Left cardiac atrium (tissue), 4 donors: ENCODE data around the gene ZNF724. TPM values are rescaled to one million over a fixed set of nuclear protein-coding genes. Genes with fewer than 3 reads are reported as not detected.
A peak's percentile ranks its signal among the peaks of the same experiment; 100 is the strongest.
"Not testable (repeated sequence)": the region's sequence is repeated elsewhere in the genome, so short reads cannot be mapped to it uniquely, and the experiment has no call there.

ENCODE experiments used
- ATAC-seq, 2 donors: fragments of 200-7000 bp; cut with Tn5 transposase; one replicate each; pipeline ENCODE4 v1.9.1; 2020; ENCODE audit warnings: mild to moderate bottlenecking in 2 of 2, moderate library complexity in 2 of 2
- DNase-seq: peaks from one replicate; pipeline ENCODE4 v3.0.0-alpha.2; 2020
- intact Hi-C, 2 donors: fragments of 100-400 bp; cut with DNase I; formaldehyde crosslinking; loops; one replicate each; pipeline versions ENCODE4 v1.14.1 to v1.15.1; 2022 to 2023
- total RNA-seq, 2 donors: library from RNA; stranded (reverse); fragmentation: NEBNext Ultra II Directional; extraction: Animal tissue kit (Norgen Biotek cat#: 25700); gene quantifications; one replicate each; pipeline ENCODE4 v1.2.1, GENCODE V29; 2021
- donor health status: DM: no; HTN: yes; CAD: no.
- donor health status: DM: no; HTN: yes; CAD: no; lungs with severe emphysema.
- donor health status: DM: yes; HTN: yes; CAD: no.
- donor health status: Dilated cardiomyopathy.

ZNF724 gene
- total RNA-seq, 2 donors from 2014 or later = 1.2 to 1.9 TPM

DNA sequence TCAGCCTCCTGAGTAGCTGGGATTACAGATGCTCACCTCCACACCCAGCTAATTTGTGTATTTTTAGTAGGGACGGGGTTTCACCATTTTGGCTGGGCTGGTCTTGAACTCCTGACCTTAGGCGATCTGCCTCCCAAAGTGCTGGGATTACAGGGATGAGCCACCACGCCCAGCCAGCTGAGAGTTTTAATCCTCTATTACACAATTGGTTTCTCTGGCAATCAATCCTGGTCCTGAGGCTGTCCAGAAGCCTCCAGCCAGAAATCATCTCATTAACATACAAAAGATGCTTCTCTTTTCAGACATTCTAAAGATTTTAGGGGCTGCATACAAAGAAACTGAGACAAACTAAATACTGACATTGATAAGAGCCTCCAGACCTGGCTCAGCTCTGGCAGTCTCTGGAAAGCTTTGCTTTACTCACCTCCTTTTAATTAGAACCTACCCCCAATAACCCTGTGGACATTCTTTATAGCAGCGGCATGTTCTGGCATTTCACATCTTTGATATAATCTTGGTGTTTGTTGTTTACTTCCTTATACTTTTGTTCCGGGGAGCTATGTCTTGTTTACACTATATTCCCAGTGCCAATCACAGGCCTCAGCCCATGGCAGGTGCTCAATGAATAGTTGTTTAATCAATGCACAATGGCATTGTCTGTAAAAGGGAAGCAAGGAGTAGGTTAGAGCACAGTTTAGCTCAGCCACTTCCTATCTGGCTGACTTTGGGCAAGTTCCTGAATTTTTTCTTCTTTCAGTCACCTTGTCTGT, 4.1 kb upstream of the ZNF724 start:
- ATAC-seq (no peak), DNase-seq (no peak)
- intact Hi-C loops = no loop called here

DNA sequence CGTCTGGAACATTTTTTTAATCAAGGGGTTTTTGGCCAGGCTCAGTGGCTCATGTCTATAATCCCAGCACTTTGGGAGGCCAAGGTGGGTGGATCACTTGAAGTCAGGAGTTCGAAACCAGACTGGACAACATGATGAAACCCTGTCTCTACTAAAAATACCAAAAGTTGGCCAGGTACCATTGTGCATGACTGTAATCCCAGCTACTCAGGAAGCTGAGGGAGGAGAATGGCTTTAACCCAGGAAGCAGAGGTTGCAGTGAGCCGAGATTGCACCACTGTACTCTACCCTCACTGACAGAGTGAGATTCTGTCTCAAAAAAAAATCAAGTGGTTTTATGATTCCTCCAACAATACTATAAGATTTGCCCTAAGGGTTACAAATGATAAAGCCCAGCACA, 3.1 kb upstream of the ZNF724 start:
- ATAC-seq, DNase-seq, intact Hi-C loops: not testable (repeated sequence)

DNA sequence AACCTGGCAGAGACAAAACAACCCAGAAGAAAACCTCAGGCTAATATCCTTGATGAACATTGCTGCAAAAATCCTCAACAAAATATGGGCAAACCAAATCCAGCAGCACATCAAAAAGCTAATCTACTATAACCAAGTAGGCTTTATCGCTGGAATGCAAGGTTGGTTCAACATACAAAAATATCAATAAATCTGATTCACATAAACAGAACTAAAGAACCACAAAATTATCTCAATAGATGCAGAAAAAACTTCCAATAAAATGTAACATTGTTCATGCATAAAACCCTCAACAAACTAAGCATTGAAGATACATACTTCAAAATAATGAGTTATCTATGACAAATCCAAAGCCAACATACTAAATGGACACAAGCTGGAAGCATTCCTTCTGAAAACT, 8.8 kb downstream of the ZNF724 start:
- ATAC-seq (no peak), DNase-seq (no peak)
- intact Hi-C loops = no loop called here

DNA sequence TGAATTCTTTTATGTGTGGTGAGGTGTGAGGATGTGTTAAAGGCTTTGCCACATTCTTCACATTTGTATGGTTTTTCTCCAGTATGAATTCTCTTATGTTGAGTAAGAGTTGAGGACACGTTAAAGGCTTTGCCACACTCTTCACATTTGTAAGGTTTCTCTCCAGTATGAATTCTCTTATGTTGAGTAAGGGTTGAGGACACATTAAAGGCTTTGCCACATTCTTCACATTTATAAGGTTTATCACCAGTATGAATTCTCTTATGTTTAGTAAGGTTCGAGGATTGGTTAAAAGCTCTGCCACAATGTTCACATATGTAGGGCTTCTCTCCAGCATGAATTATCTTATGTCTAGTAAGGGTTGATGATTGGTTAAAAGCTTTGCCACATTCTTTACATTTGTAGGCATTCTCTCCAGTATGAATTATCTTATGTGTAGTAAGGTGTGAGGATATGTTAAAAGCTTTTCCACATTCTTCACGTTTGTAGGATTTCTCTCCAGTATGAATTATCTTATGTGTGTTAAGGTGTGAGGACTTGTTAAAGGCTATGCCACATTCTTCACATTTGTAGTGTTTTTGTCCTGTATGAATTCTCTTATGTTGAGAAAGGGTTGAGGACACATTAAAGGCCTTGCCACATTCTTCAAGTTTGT, 27.1 kb downstream of the ZNF724 start:
- intact Hi-C loops = no loop called here
- DNase-seq (no peak), ATAC-seq (no peak)

DNA sequence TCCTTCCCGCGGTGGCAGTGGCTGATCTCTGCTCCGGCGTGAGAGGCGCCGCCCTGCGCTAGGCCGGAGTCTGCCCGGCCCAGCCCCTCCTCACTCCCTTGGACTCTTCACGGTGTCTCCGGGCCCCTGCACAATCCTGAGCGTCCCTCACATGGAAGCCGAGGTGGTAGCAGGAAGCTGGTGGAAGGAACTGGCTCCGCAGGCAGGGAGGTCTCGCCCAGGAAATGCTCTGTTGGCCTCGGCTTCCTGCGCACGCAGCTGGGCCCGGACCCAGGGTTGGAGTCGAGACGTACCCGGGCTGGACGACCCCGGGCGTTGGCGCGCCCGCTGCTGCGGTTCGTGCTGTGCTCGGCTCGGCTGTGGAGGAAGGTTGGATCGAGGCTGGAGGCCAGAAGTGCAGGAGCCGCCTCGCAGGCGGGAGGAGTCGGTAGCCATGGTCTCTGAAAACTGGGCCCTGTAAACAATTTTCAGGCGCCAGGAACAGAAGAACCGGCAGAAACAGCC, 46.3 kb downstream of the ZNF724 start:
- DNase-seq (peak; percentile 57), ATAC-seq (peak; percentile 80 to 88)
- intact Hi-C loops = no loop called here

DNA sequence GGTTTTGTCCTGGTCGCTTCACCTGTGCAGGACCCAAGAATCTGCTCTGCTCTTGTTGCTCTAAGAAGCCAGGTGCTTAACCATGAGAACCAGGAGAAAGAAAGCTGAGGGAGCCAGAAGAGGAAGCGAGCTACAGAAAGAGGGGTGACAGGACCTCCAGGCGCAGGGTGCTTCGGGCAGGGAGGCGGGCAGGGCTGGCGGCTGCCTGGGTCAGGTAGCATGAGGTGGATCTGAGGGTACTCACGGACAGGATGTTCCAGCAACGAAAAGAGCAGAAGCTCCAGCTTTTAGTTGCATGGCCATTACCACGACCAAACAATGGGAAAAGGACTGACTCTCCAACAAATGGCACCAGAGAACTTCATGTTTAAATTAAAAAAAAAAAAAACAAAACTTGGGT, 59.9 kb downstream of the ZNF724 start:
- intact Hi-C loops = no loop called here
- ATAC-seq (no peak), DNase-seq (no peak)

DNA sequence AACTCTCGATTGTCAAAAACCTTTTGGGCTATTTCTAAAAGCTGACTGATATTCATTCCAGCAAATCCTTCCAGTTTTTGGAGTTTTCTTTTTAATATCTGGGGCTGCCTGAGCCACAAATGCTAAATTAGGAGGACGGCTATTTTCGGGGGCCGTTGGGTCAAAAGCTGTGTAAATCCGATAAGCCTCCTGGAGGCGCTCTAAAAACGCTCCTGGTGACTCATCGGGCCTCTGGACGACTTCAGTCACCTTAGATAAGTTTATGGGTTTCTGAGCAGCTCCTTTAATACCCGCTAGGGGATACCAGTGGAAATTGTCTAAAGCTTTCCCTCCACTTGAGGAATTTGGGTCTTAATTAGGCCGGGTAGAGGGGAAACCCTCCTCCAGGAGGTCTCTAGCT, 66.9 kb downstream of the ZNF724 start:
- intact Hi-C loops = no loop called here
- ATAC-seq = no peak
- DNase-seq = no peak

Other genes starting within 250 kb of the ZNF724 start
- 1 to 10 TPM; 3.2 to 6.8 TPM for gene ZNF728, start 247.2 kb downstream of the ZNF724 start, total RNA-seq
- gene ZNF730, start 133.4 kb downstream of the ZNF724 start, total RNA-seq = under 1 TPM; 0.24 to 0.42 TPM
- gene ZNF91, start 145.1 kb upstream of the ZNF724 start, total RNA-seq = 100 to 1,000 TPM; 106 to 110 TPM